Spleen (tissue), 7 donors: ENCODE measurements around the gene F13A1.

Experiments
- POLR2A ChIP-seq, 3 donors: fragments of 450-650 bp; IDR thresholded peaks; one replicate each; pipeline ENCODE4 v1.5.1; 2017; ENCODE audit warnings: antibody characterized with exemption in 3 of 3, mild to moderate bottlenecking in 1 of 3
- POLR2AphosphoS5 ChIP-seq, 3 donors: sonication (generic); formaldehyde crosslinking; IDR thresholded peaks; one replicate each; pipeline ENCODE4 v1.5.1; 2017; ENCODE audit warnings: antibody characterized with exemption in 3 of 3
- TF ChIP-seq, protein P1 (sequence below), 11 experiments: fragments of 200-600 bp in 7 of 11; fragments of 450-650 bp in 4 of 11; sonication (generic) in 4 of 11; IDR thresholded peaks in 8 of 11; conservative IDR thresholded peaks in 3 of 11; 1 replicate in 7 of 11; 2 replicates in 4 of 11; pipeline versions ENCODE4 v1.4.0 to v1.8.0; 2016 to 2021; ENCODE audit warnings: antibody characterized with exemption in 11 of 11, inconsistent platforms in 4 of 11, mild to moderate bottlenecking in 1 of 11
- donor health status: DM: no; HTN: no; CAD: no; lungs with moderate emphysema.
- donor health status: DM: no; HTN: no; CAD: no.
- donor health status: DM: no; HTN: no; CAD: no.

GRCh38 chr6:6180684-6181083 is 139.8 kb downstream of the F13A1 start:
- TF ChIP-seq POLR2A (IDR thresholded peaks at IDR 0.05), result no peak
- TF ChIP-seq, protein P1, sequence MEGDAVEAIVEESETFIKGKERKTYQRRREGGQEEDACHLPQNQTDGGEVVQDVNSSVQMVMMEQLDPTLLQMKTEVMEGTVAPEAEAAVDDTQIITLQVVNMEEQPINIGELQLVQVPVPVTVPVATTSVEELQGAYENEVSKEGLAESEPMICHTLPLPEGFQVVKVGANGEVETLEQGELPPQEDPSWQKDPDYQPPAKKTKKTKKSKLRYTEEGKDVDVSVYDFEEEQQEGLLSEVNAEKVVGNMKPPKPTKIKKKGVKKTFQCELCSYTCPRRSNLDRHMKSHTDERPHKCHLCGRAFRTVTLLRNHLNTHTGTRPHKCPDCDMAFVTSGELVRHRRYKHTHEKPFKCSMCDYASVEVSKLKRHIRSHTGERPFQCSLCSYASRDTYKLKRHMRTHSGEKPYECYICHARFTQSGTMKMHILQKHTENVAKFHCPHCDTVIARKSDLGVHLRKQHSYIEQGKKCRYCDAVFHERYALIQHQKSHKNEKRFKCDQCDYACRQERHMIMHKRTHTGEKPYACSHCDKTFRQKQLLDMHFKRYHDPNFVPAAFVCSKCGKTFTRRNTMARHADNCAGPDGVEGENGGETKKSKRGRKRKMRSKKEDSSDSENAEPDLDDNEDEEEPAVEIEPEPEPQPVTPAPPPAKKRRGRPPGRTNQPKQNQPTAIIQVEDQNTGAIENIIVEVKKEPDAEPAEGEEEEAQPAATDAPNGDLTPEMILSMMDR (IDR thresholded peaks at IDR 0.05 in 8 of 11, conservative IDR thresholded peaks at IDR 0.05 in 3 of 11), result no peak
- TF ChIP-seq POLR2AphosphoS5 (IDR thresholded peaks at IDR 0.05), result no peak
